ENCODE results near the gene ZBTB7C. TPM values are rescaled to one million over a fixed set of nuclear protein-coding genes. Genes with fewer than 3 reads are reported as not detected.

ZBTB7C gene
- total RNA-seq, 4 donors from 2014 or later: 26.0 to 50.6 (median 46.2) TPM

GRCh38 chr18:48022531-48023329 is 386.5 kb downstream of the ZBTB7C start:
- Histone ChIP-seq H3K4me1 (peaks cover 36% of the 10 kb centered on the region), H3K4me3 (no peak overlapping the region), H3K9me3 (no peaks in the 10 kb centered on the region), H3K36me3 (no peaks in the 10 kb centered on the region), H3K27me3 (peaks cover 5% of the 10 kb centered on the region), H3K27ac (no peak overlapping the region)
- TF ChIP-seq CTCF (IDR thresholded peaks at IDR 0.05) (peak in 1 of 2 donors; percentile 36), POLR2A (IDR thresholded peaks at IDR 0.05) (no peak)
- 74% methylated on average over 14 of the region's 16 CpGs for WGBS
- peak in 1 of 2 donors; percentile 69 for DNase-seq (ENCODE audit: low spot score in 2 of 2)

GRCh38 chr18:48022021-48022420 is 387.2 kb downstream of the ZBTB7C start:
- 92% methylated on average over 10 of the region's 10 CpGs for WGBS

GRCh38 chr18:48021273-48021914 is 387.8 kb downstream of the ZBTB7C start:
- Histone ChIP-seq H3K4me3 (no peak overlapping the region), H3K4me1 (peaks cover 25% of the 10 kb centered on the region), H3K36me3 (no peaks in the 10 kb centered on the region), H3K9me3 (no peaks in the 10 kb centered on the region), H3K27ac (no peak overlapping the region), H3K27me3 (peaks cover 5% of the 10 kb centered on the region)
- DNase-seq (ENCODE audit: low spot score in 2 of 2): peak in 1 of 2 donors; percentile 53
- TF ChIP-seq EP300 (IDR thresholded peaks at IDR 0.05) (no peak), POLR2A (IDR thresholded peaks at IDR 0.05) (no peak), POLR2AphosphoS5 (IDR thresholded peaks at IDR 0.05) (no peak), CTCF (IDR thresholded peaks at IDR 0.05) (no peak)
- WGBS: 46% methylated on average over 5 of the region's 5 CpGs

More at GRCh38 chr18:48022021-48022420, 387.2 kb downstream of the ZBTB7C start:
- Histone ChIP-seq H3K9me3 (no peaks in the 10 kb centered on the region), H3K27me3 (peaks cover 5% of the 10 kb centered on the region), H3K27ac (no peak overlapping the region), H3K4me3 (no peak overlapping the region), H3K36me3 (no peaks in the 10 kb centered on the region), H3K4me1 (peaks cover 29% of the 10 kb centered on the region)
- TF ChIP-seq POLR2AphosphoS5 (IDR thresholded peaks at IDR 0.05): no peak
- TF ChIP-seq CTCF (IDR thresholded peaks at IDR 0.05): no peak
- TF ChIP-seq EP300 (IDR thresholded peaks at IDR 0.05): no peak
- no peak for TF ChIP-seq POLR2A (IDR thresholded peaks at IDR 0.05)
- DNase-seq (ENCODE audit: low spot score in 2 of 2): peak in 1 of 2 donors; percentile 72

- WGBS: 67% methylated on average over 8 of the region's 8 CpGs
- no peak overlapping the region for H3K27ac ChIP-seq
- H3K36me3 ChIP-seq: no peaks in the 10 kb centered on the region
- peaks cover 21% of the 10 kb centered on the region for H3K4me1 ChIP-seq
- peaks cover 5% of the 10 kb centered on the region for H3K27me3 ChIP-seq
- peak in 1 of 2 donors; percentile 24 for DNase-seq (ENCODE audit: low spot score in 2 of 2)
- no peaks in the 10 kb centered on the region for H3K9me3 ChIP-seq
- no peak overlapping the region for H3K4me3 ChIP-seq
- TF ChIP-seq CTCF (IDR thresholded peaks at IDR 0.05) (no peak), EP300 (IDR thresholded peaks at IDR 0.05) (no peak), POLR2AphosphoS5 (IDR thresholded peaks at IDR 0.05) (no peak), POLR2A (IDR thresholded peaks at IDR 0.05) (no peak)
These were observed 388.6 kb downstream of the ZBTB7C start for GRCh38 chr18:48020337-48021250.
